Measurements from ENCODE around the gene ZMYM3.

DNA sequence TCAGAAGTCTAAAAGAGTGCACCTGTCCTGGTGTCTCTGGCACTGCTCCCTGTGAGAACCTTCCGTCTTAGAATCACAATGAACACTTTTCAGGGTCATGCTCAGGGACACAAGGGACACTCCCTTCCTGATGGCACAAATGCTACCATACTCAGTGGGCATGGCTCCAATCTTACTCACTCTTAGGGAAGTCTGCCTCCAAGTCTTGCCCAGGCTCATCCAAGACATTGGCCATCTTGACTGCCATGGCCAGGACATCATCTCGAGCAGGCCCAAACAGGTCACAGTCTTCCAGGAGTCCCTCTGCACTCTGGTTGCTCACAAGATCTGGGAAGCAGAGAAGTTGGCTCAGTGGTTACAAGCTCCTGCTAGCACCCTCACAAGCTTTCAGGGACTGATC lies 8.8 kb downstream of the ZMYM3 start:
- TF ChIP-seq EP300 (IDR thresholded peaks at IDR 0.05) (no peak), POLR2A (IDR thresholded peaks at IDR 0.05) (no peak), POLR2AphosphoS5 (IDR thresholded peaks at IDR 0.05) (no peak)
- TF ChIP-seq, protein P1, sequence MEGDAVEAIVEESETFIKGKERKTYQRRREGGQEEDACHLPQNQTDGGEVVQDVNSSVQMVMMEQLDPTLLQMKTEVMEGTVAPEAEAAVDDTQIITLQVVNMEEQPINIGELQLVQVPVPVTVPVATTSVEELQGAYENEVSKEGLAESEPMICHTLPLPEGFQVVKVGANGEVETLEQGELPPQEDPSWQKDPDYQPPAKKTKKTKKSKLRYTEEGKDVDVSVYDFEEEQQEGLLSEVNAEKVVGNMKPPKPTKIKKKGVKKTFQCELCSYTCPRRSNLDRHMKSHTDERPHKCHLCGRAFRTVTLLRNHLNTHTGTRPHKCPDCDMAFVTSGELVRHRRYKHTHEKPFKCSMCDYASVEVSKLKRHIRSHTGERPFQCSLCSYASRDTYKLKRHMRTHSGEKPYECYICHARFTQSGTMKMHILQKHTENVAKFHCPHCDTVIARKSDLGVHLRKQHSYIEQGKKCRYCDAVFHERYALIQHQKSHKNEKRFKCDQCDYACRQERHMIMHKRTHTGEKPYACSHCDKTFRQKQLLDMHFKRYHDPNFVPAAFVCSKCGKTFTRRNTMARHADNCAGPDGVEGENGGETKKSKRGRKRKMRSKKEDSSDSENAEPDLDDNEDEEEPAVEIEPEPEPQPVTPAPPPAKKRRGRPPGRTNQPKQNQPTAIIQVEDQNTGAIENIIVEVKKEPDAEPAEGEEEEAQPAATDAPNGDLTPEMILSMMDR (IDR thresholded peaks at IDR 0.05) = no peak
